ENCODE data around the gene OTP.

OTP gene

GRCh38 chr5:77643654-77644370 lies 5.3 kb upstream of the OTP start:
- Mint-ChIP-seq H3K4me1 (ENCODE audit: low read depth) (peaks cover 12% of the 10 kb centered on the region), H3K4me3 (no peak overlapping the region), H3K27me3 (ENCODE audit: low read depth) (peaks cover 95% of the 10 kb centered on the region), H3K27ac (peak overlapping the region; percentile 1), H3K36me3 (ENCODE audit: low read depth) (peaks cover 7% of the 10 kb centered on the region), H3K9me3 (no peaks in the 10 kb centered on the region)

GRCh38 chr5:77642738-77643653 lies 4.5 kb upstream of the OTP start:
- Mint-ChIP-seq H3K27ac (peak overlapping the region; percentile 59), H3K4me1 (ENCODE audit: low read depth) (peaks cover 12% of the 10 kb centered on the region), H3K27me3 (ENCODE audit: low read depth) (peaks cover 90% of the 10 kb centered on the region), H3K36me3 (ENCODE audit: low read depth) (peaks cover 7% of the 10 kb centered on the region), H3K9me3 (no peaks in the 10 kb centered on the region), H3K4me3 (no peak overlapping the region)

DNA sequence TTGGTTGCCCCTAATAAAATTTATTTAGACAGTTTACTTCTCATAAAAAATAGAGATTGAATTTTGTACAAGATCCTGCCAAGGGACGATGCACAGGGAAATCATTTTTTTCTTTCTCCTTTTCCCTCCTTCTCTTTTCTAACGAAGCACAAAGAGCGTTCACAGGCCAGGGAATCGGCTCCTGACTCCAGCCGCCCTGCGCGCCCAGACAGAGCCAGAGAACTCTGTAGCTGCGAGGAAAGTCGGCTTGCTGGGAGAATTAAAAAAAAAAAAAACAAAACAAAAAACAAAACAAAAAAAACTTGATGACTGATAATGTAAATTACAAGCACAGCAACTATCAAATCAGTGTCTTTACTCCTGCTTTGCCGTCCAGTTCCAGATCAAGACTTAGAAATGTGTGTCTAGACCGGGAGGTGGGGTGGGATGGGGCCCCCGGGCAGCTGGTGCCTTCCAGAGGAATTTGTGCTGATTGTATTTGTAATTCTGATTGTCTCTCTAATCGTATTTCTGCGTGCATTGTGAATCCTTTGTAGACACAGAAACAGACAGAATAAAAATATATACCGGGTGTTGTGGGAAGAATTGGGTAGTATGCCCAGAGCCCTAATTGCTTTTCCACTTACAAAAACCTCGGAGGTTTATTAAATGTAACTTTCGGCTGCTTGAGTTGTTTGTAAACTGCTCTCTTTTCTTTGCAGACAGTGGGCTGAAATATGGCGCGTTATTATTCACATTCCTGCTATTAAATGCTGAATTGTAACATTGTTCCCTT lies 3.6 kb upstream of the OTP start:
- Mint-ChIP-seq H3K27ac (no peak overlapping the region), H3K4me3 (no peak overlapping the region), H3K9me3 (peaks cover 7% of the 10 kb centered on the region), H3K4me1 (ENCODE audit: low read depth) (peaks cover 16% of the 10 kb centered on the region), H3K36me3 (ENCODE audit: low read depth) (peaks cover 13% of the 10 kb centered on the region), H3K27me3 (ENCODE audit: low read depth) (peaks cover 90% of the 10 kb centered on the region)

GRCh38 chr5:77641397-77641943 lies 3.0 kb upstream of the OTP start:
- Mint-ChIP-seq H3K4me1 (ENCODE audit: low read depth) (peaks cover 16% of the 10 kb centered on the region), H3K4me3 (no peak overlapping the region), H3K9me3 (peaks cover 7% of the 10 kb centered on the region), H3K36me3 (ENCODE audit: low read depth) (peaks cover 13% of the 10 kb centered on the region), H3K27me3 (ENCODE audit: low read depth) (peaks cover 87% of the 10 kb centered on the region), H3K27ac (peak overlapping the region; percentile 34)

- Mint-ChIP-seq H3K36me3 (ENCODE audit: low read depth) (peaks cover 16% of the 10 kb centered on the region), H3K27ac (peak overlapping the region; percentile 69), H3K4me1 (ENCODE audit: low read depth) (peaks cover 16% of the 10 kb centered on the region), H3K9me3 (peaks cover 7% of the 10 kb centered on the region), H3K27me3 (ENCODE audit: low read depth) (peaks cover 87% of the 10 kb centered on the region), H3K4me3 (no peak overlapping the region)
Observed at GRCh38 chr5:77640589-77641396, 2.3 kb upstream of the OTP start.

DNA sequence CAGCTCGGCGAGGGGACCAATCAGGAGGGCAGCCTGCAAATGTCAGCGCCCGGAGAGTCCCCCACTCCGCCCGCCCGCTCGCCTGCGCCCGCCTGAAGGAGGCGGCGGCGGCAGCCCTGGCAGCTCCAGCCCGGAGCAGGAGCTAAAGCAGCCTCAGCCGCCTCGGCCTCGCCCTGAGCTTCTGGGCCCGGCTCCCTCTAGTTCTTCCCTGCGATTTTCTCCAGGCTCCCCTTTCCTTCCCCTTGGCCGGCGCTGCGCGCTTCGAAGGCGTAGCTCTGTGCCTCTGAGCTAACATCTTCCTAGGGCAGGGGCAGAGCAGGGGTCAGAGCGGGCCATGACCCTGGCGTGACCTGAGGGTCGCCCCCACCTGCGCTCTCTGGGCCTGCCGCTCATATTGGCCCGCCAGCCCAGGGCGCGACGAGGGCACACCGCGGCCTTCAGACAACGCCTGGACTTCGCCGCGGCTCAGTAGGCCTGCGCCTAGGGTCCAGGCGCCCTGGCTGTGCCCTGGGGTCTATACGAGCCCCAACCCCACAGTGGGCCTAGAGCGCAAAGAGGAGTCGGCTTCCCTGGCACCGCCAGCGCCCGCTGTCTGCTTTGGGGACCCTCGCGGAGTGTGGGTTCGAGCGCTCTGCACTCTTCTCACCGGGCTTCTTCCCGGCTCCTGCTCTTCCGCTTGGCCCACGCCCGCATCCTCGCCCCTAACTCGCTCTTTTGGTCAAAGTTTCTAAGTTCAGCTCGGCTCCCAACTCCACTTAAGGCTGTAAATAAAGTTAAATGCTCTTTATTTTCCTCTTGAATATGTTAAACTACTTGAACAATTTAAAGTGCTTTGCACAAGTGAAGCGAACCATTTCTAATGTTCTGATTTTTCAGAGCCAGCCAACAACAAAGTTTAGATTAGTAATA lies 504 bp upstream of the OTP start:
- Mint-ChIP-seq H3K9me3 (peaks cover 7% of the 10 kb centered on the region), H3K27me3 (ENCODE audit: low read depth) (peaks cover 80% of the 10 kb centered on the region), H3K4me1 (ENCODE audit: low read depth) (peaks cover 10% of the 10 kb centered on the region), H3K27ac (peak overlapping the region; percentile 76), H3K36me3 (ENCODE audit: low read depth) (peaks cover 16% of the 10 kb centered on the region), H3K4me3 (no peak overlapping the region)

DNA sequence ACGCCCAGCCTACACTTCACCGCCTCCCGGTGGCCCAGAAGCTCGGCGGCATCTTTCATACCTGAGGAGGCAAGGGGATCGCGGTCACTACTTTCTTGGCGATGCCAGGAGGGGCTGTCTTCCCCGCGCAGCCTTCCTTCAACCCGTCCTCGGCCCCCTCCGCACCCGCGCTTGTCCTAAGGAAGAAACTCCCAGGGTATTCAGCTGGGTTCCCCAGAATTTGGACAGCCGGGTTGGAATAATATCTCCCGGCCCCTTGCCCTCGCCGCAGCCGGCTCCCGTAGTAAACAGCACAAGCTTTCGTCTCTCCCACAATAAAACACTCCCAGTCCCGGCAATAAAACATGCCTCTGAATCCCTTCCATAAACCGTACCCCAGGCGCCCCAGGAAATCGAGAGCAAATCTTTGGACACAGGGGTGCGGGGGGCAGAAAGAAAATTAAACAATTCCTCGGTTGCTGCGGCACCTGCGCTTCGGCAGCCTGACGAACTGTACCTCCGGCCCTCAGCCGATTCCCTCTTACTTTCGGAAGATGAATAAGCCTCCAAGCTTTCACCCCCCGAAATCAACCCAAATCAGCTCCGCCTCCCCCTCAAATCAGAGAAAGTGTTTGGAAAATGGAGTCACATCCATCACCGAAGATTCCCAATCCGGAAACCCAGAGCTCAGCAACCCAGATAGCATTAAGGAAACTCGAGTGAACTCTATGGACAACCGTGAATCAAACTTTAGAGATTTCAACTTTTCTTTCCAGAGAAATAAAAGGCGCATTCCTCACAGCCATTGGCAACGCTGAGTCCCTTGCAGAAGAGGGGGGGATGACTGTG lies 1.1 kb downstream of the OTP start:
- peak overlapping the region; percentile 75 for H3K27ac Mint-ChIP-seq
- peaks cover 81% of the 10 kb centered on the region for H3K27me3 Mint-ChIP-seq (ENCODE audit: low read depth)
- H3K4me1 Mint-ChIP-seq (ENCODE audit: low read depth): peaks cover 8% of the 10 kb centered on the region
- H3K4me3 Mint-ChIP-seq: peak overlapping the region; percentile 44
- peaks cover 15% of the 10 kb centered on the region for H3K9me3 Mint-ChIP-seq
- H3K36me3 Mint-ChIP-seq (ENCODE audit: low read depth): peaks cover 14% of the 10 kb centered on the region

- peak overlapping the region; percentile 67 for H3K27ac Mint-ChIP-seq
- peaks cover 81% of the 10 kb centered on the region for H3K27me3 Mint-ChIP-seq (ENCODE audit: low read depth)
- no peak overlapping the region for H3K4me3 Mint-ChIP-seq
- peaks cover 16% of the 10 kb centered on the region for H3K9me3 Mint-ChIP-seq
- peaks cover 14% of the 10 kb centered on the region for H3K36me3 Mint-ChIP-seq (ENCODE audit: low read depth)
- H3K4me1 Mint-ChIP-seq (ENCODE audit: low read depth): peaks cover 8% of the 10 kb centered on the region
Observed at GRCh38 chr5:77636641-77637169, 1.8 kb downstream of the OTP start.

DNA sequence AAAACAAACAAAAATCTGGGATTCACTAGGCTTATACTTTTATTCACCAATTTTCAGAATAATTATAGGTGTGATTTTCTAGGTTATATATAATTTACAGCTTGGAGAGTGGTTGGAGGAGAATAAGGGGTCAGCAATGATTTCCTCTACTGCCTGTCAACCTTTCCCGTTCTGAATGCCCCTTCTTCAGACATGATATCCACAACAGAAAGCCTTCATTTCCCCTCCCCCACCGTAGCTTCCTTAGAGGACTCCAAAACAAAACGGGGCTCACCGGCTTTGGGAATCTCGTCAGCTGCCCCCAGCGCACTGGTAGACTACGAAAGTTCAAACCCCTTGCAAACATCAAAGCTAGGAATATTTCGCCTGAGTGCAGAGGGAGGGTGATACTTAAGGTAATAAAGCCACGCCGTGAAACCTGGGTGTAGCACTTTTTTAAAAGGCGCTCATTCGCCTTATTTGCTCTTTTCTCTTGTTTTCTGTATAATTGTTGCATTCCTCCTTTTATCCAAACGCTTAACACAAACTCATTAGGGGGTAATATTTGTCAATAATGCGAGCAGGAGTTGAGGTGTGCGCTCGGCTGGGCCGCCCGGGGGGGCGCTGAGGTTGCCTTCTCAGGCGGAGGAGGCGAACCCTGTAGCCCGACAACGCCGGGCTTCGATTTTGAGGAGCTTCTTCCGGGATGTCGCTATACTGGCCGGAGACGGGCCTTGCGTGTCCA lies 2.4 kb downstream of the OTP start:
- peaks cover 13% of the 10 kb centered on the region for H3K36me3 Mint-ChIP-seq (ENCODE audit: low read depth)
- peak overlapping the region; percentile 67 for H3K27ac Mint-ChIP-seq
- H3K4me1 Mint-ChIP-seq (ENCODE audit: low read depth): peaks cover 9% of the 10 kb centered on the region
- peaks cover 16% of the 10 kb centered on the region for H3K9me3 Mint-ChIP-seq
- peaks cover 81% of the 10 kb centered on the region for H3K27me3 Mint-ChIP-seq (ENCODE audit: low read depth)
- H3K4me3 Mint-ChIP-seq: no peak overlapping the region

DNA sequence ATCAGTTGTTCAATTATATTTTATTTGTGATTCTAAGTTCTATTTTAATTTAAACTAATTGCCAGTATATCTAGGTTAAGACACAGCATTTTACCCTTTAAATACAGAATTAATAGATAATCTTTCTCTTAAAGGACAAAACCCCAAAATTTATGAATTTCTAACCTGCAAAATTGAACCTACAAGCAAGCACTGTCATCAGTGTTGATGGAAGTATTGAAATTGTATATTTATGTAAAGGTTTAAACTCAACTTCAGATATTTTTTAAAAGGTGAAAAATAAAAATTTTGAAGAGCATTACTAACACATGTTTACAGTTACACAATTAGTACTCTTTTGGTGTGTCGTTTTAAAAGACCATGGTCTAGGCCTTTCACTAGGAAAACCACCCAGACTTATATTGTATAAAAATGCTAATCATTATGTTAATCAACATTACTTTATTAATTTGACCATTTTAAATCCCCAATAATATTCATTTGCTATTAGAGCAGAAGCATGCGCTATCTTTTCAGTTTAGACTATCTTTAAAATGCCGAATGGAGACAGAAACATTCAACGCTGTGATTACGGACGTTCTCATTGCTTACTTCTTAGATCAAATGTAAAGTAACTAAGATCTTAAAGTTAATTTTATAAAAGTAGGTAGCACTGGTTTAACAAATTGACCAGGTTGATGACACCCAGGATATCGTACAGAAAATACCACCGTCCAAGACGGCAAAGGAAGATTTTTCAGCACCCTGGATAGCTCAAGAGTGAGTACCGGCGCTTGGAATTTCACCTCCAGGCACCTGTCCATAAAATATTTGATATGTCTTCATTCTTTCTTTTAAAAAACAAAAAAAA lies 3.2 kb downstream of the OTP start:
- Mint-ChIP-seq H3K27me3 (ENCODE audit: low read depth) (peaks cover 78% of the 10 kb centered on the region), H3K9me3 (peaks cover 16% of the 10 kb centered on the region), H3K4me1 (ENCODE audit: low read depth) (peaks cover 12% of the 10 kb centered on the region), H3K4me3 (no peak overlapping the region), H3K36me3 (ENCODE audit: low read depth) (peaks cover 12% of the 10 kb centered on the region), H3K27ac (no peak overlapping the region)

- Mint-ChIP-seq H3K27ac (peak overlapping the region; percentile 27), H3K4me1 (ENCODE audit: low read depth) (peaks cover 14% of the 10 kb centered on the region), H3K9me3 (peaks cover 16% of the 10 kb centered on the region), H3K4me3 (no peak overlapping the region), H3K36me3 (ENCODE audit: low read depth) (peaks cover 14% of the 10 kb centered on the region), H3K27me3 (ENCODE audit: low read depth) (peaks cover 77% of the 10 kb centered on the region)
Observed at GRCh38 chr5:77633709-77634108, 4.8 kb downstream of the OTP start.
